HS-27A (cell line): ENCODE data around the gene TBXA2R.

ENCODE experiments used
- DNase-seq: peaks from one replicate; pipeline ENCODE4 v3.0.0-alpha.2; 2012; ENCODE audit warnings: low read depth, missing footprints

Gene TBXA2R

DNA sequence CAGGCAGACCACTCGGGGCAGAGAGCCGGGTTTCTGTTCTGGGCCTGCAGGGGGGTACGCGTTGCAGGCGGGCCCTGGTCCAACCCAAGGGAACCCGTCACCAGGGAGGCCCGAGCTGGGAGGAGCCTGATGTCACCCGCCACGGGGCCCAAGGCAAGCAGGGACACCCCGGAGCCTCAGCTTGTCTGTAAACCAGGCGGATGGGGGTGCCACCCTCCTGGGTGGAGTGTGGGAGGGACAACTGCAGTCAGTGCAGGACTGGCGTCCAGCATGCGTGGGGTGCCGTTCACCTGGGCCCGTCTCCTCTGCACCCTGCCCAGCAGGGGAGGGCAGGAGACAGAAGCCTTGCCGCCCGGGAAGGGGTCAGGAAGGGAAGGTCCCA, 12.9 kb upstream of the TBXA2R start:
- DNase-seq, result no peak

DNA sequence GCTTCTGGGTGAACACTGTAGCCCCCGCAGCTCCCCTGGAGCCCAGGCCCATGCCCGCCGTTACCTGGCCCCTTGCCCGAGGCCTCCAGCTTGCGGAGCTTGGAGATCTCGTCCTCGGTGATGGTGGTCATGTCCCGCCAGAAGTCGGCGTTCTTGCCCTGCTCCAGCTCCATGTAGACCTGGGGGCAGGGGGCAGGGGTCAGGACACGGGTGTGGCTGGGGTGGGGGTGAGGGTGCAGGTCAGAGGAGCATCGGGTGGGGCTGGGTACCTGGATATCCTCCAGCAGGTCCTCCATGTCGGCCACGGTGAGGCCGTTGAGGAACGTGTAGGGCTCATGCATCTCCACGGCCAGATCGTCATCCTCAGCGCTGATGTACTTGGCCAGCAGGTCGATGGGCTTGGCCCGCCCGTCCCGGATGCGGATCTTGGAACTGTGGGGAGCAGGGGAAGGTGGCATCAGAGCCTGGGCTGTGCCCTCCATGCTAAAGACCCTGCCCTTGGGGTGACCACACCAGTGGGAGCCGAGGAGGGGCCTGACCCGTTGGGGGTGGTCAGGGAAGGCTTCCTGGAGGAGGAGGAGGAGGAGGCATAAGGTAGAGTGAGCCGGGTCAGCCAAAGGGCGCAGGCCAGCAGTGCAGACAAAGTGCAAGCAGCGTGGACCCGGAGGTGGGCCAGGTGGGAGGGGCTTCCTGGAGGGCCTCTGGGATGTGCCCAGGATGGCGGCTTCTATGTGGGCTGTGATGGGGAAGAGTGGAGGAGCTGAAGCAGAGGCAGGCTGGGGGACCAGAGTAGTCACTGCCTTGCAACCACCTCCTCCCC, 12.3 kb upstream of the TBXA2R start:
- no peak for DNase-seq

DNA sequence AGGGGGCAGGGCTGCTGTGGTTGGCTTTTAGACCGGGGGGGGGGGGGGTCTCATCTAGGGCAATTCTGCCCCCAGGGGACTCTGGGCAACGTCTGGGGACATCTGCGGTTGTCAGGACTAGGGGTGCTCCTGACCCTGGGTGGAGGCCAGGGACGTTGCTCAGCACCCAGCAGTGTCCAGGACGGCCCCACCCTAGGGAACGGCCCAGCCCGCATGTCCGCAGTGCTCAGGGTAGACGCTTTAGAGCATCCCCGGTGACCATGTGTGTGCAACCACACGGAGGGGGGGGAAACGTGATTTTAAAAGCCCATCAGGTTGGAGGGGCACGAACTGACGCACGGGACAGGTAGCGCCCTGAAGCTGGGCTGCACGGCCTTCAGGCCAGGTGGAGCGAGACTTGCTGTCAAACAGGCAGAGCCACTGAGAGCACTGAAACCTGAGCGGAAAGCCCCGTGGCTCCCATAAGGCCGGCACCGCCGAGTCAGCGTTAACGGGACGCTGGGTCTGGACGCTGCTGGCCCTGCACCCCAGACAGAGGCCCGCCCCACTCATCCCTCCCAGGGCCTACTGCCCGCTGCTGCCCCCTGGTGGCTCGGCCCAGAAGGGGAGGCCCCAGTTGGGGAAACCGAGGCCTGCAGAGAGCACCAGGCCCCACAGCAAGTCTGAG, 11.6 kb upstream of the TBXA2R start:
- no peak for DNase-seq

GRCh38 chr19:3617463-3617862, 10.8 kb upstream of the TBXA2R start:
- no peak for DNase-seq

- no peak for DNase-seq
Observed at GRCh38 chr19:3615524-3616135, 9.0 kb upstream of the TBXA2R start.

DNA sequence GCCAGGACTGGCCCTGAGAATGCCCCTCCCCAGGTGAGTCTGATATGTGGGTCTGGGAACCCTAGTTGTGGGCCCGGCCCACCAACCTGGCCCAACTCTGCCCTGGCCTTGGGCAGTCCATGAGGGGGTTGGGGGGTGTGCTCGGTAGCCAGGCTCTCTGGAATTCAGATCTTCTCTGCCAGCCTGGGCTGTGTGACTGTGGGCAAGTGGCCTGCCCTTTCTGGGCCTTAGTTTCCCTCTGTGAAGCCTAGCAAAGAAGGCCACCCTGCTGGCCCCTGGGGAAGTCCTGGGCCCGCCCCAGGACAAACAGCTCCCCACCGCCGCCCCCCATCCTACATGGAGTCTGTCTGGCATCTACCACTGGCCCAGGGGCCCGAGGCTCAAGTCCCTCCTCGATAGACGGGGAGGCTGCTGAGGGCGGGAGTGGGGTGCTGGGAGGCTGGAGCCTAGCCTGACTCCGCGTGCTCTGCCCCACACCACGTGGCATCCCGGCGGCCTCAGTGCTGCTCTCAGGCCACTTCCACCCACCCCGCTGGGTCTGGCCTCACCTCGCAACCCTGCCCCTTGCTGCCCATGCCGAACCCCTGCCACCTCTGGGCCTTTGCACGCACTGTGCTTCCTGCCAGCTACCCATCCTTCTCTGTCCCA, 8.3 kb upstream of the TBXA2R start:
- DNase-seq, result no peak

- DNase-seq, result no peak
Observed at GRCh38 chr19:3613818-3614661, 7.4 kb upstream of the TBXA2R start.

- DNase-seq, result no peak
Observed at GRCh38 chr19:3612901-3613741, 6.4 kb upstream of the TBXA2R start.

DNA sequence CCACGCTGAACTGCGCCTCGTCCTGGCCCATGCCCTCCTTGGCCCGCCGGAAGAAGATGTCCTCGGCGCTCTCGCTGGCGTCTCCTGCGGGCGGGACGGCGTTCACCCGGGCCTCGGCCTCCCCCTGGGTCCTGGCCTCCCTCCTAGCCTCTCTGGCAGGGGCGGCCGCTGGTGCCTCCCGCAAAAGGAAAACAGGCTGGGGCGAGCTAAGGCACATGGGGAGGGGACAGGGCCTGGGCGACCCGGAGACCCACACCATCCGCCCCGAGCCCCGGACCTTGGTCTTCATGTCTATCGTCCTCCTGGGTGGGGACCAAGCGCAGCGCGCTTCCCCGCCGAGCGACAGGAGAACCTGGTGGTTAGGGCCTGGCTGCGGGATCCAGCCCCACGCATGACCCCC, 5.7 kb upstream of the TBXA2R start:
- DNase-seq, result no peak

DNA sequence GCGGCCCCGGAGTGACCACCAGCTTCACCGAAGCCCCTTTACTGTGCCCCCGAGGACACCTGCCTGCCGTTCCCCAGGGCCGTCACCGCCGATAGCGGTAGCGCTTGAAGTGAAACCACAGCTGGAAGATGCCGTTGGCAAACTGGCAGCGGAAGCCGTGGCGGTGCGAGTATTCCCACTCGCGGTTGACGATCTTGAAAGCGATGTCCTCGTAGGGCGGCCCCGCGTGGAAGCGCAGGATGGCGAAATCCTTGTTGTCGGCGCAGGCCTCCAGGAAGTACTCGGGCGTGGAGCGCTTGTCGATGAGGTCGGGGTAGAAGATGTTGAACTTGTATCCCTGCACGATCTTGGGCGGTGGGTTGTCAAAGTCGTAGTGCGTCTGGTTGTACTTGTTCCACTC, 5.2 kb upstream of the TBXA2R start:
- no peak for DNase-seq

DNA sequence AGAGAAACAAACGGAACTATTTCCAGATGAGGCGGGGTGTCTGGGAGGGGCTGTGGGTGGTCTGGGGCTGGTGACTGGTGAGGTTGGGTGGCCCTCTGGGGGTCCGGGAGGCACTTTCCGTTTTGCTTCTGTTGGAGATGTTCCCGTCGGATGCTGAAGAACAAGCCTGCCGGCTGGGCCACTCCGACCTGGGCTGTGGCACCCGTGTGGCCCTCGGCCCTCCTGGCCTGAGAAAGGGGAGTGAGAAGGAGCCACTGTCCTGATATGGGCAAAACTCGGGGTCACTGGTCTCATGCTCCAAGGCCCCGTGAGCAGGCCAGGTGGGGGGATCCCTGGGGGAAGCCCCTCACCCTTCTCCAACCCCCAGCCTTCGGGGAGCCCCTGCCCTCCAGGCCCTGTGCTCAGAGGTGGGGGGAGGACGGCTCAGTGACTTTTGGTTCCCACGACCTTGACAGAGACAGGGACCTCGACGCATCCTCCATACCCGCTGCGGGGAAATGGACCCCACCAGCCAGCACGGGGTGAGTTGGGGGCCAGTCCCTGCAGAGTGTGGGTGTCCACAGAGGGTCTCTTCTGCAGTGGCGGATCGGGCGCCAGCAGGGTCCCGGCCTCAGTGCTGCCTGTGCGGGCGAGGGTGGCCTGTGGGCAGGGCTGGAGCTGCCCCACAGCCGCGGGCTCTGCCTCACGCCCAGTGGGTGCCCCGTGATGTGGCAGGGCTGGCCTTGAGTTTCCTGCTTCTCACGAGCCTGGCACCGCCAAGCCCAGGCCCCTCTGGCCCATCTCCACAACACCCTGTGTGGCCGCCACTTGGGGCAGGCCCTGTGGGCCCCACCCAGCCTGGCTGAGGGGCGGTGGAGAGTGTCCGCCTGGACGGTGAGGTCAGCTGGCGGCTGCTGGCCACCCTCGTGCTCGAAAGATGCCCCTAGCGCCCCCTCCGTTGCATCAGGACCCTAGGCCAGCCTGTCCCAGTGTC, 4.4 kb upstream of the TBXA2R start:
- no peak for DNase-seq

- DNase-seq, result no peak
Observed at GRCh38 chr19:3609779-3610719, 3.4 kb upstream of the TBXA2R start.

DNA sequence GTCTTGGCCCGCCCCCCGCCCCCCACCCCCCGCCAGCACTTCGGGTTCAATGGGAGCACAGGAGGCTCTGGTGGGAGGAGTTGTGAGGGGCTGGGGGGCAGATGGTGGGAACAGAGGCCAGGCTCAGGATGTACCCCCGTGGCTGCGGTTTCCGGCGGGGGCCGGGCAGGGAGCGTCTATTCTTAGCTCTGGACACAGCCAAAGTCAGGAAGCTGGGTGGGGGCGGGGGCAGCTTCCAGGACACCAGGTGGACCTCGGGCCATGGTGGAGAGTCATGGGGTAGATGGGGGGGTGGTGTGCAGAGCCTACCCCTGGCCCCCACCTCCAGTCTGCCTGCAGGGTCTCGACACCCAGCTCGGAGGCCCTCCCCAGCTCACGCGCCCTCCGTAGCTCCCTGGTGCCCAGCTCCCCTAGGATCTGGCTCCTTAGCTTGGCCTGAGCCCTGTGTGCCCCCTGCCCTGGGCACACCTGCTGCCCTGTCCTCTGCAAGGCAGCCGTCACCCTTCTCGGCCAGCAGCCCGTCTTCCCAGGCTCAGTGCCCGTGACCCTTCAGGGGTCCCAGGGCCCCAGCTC, 2.2 kb upstream of the TBXA2R start:
- DNase-seq, result no peak

DNA sequence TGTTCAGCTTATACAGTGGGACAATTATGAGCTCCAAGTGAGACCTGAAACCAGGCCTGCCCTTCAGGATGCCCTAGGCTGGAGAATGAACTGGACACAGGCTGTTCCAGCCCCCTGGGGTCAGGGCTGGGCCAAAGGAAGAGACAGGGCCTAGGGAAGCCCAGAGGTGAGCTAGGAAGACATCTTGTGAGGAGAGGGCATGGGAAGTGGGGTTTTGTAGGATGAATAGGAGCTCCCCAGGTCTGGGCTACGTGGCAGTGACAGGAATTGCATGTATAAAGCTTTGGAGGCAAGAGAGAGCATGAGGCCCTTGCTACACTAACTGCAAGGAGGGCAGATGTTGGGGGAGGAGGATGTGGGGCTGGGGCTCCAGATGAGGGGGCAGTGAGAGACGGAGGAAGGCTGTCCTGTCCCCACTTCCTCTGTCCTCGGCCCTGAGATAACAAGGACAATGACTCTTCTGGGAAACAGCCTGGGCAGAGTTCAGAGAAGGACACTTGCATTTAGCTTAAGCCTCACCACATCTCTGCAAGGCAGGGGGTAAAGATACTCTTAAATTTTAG, 1.5 kb upstream of the TBXA2R start:
- no peak for DNase-seq

GRCh38 chr19:3607303-3608078, 816 bp upstream of the TBXA2R start:
- no peak for DNase-seq

DNA sequence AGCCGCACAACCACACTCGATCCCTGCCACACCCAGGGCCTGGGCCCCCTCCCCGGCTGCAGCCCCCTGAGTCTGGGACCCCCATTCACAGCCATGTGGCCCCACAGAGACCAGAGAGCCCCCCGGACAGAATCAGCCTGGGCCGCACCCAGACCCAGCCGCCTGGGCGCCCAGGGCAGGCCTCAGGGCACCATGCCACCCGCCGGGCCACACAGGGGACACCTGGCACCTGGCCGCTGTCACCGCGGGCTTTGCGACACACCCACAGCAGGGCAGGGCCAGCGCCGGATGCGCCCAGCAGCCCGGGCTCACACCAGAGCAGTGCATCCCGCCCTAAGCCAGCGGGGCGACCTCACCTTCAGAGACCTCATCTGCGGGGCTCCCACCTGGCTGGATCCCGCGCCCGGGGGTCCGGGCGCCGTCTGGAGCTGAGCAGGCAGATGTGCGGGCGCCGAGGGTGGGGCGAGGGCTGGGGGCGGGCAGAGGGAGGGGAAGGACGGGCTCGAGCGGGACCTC, 443 bp downstream of the TBXA2R start:
- DNase-seq, result no peak

- DNase-seq, result no peak
Observed at GRCh38 chr19:3605770-3606169, 905 bp downstream of the TBXA2R start.
